ENCODE results near the gene PC. TPM values are rescaled to one million over a fixed set of nuclear protein-coding genes. Genes with fewer than 3 reads are reported as not detected.

PC gene
- total and polyA plus RNA-seq, 9 of the 15 experiments (the other 6 are each of a cell fraction or from before 2014, with no cell fraction given): 0.94 to 38.0 (median 8.7) TPM

DNA sequence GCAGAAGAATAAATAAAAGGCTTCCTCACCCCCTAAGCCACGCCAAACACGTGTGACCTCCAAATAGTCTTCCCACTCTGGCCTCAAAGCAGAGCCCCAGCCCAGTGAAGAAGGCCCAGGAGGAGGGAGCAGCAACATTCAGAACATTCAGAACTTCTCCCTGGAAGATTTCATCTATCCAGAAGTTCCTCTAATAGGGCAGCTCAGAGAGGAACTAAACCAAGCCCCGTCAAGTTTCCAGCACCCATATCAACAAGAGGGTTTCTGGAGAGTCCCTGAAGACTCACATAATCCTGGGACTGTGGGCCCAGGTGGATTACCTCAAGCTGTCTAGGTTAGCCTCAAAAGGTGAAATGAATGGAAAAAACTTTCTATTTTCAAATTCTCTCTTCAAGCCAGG lies 39.4 kb downstream of the PC start:
- peak overlapping the region; percentile 29; the same call in 1 of the 2 replicates for H2AFZ ChIP-seq (ENCODE audit: low read depth, low read length)
- peaks cover 11% of the 10 kb centered on the region; the same call in 1 of the 3 replicates for H3K79me2 ChIP-seq (ENCODE audit: control insufficient read depth, insufficient read depth, low read length)
- no peaks in the 10 kb centered on the region for H3K9me1 ChIP-seq (ENCODE audit: control insufficient read depth, insufficient read depth, low read length)
- in situ Hi-C loops (cut with MboI): no loop called here
- H3K4me1 ChIP-seq (replicated peaks in 1 of 2; ENCODE audit: control insufficient read depth in 2 of 2, insufficient read depth in 2 of 2, low read length in 2 of 2): peaks cover 18 to 34% of the 10 kb centered on the region in 2 experiments
- BruUV-seq (replicated peaks): no TSS peak
- H3K4me2 ChIP-seq (ENCODE audit: insufficient read depth, low read length): no peak overlapping the region
- H3K27ac ChIP-seq (ENCODE audit: extremely low read depth, low read depth, low read length): 0 out of 3 replicates have a peak overlapping the region, but pooled peaks have one; percentile 0
- ChIA-PET CTCF (ENCODE audit: low intra/inter-chr PET ratio) (no interaction called here), POLR2A (interaction anchor here (0.6 to 1.8 kb wide), 2 partner anchors 16 to 181 kb away, joined by 3 to 4 read pairs; no protein-coding TSS in a partner anchor)
- no peaks in the 10 kb centered on the region for H3K27me3 ChIP-seq (ENCODE audit: control insufficient read depth in 2 of 2, insufficient read depth in 2 of 2, low read length in 2 of 2)
- intact Hi-C loops (cut with micrococcal nuclease): no loop called here
- DNase-seq (ENCODE audit: extremely low read depth in 1 of 4, low spot score in 3 of 4) (no peak), FAIRE-seq (no peak), ATAC-seq (no peak)
- no peaks in the 10 kb centered on the region; the same call in 2 of the 3 replicates for H3K36me3 ChIP-seq (ENCODE audit: control insufficient read depth, insufficient read depth, low read length)
- peak overlapping the region in 1 of 2 experiments; percentile 24; a peak in 1 of 4 replicates for H3K9ac ChIP-seq (ENCODE audit: insufficient read depth in 1 of 2, low read depth in 2 of 2, low read length in 2 of 2)
- H3K4me3 ChIP-seq: no peak overlapping the region
- TF ChIP-seq RAD21 (CRISPR knock-in tag; conservative IDR thresholded peaks at IDR 0.05 in 1 of 2, IDR thresholded peaks at IDR 0.05 in 1 of 2) (no peak), SPI1 (IDR thresholded peaks at IDR 0.05; ENCODE audit: borderline replicate concordance, low read depth, low read length) (peak; percentile 67; the same call in 1 of the 2 replicates), L3MBTL2 (IDR thresholded peaks at IDR 0.05) (0 out of 2 replicates have a peak, but pooled peaks have one; percentile 23)
- H4K20me1 ChIP-seq (replicated peaks; ENCODE audit: control insufficient read depth, insufficient read depth, low read length): no peaks in the 10 kb centered on the region
- H3K9me3 ChIP-seq (replicated peaks; ENCODE audit: control insufficient read depth, insufficient read depth, low read depth, low read length): no peaks in the 10 kb centered on the region
- 24% methylated on average over 3 of the region's 3 CpGs for WGBS (ENCODE audit: insufficient coverage, low coverage, missing lambda C conversion rate)

GRCh38 chr11:66915866-66916265 lies 42.3 kb downstream of the PC start:
- FAIRE-seq: no peak
- Histone ChIP-seq H3K4me2 (ENCODE audit: insufficient read depth, low read length) (no peak overlapping the region), H3K79me2 (ENCODE audit: control insufficient read depth, insufficient read depth, low read length) (peaks cover 7% of the 10 kb centered on the region; the same call in 1 of the 3 replicates), H4K20me1 (replicated peaks; ENCODE audit: control insufficient read depth, insufficient read depth, low read length) (no peaks in the 10 kb centered on the region; the same call in 1 of the 2 replicates), H3K4me3 (no peak overlapping the region), H3K4me1 (replicated peaks in 1 of 2; ENCODE audit: control insufficient read depth in 2 of 2, insufficient read depth in 2 of 2, low read length in 2 of 2) (peaks cover 13 to 21% of the 10 kb centered on the region in 2 experiments), H2AFZ (ENCODE audit: low read depth, low read length) (peak overlapping the region; percentile 80; the same call in 1 of the 2 replicates), H3K36me3 (ENCODE audit: control insufficient read depth, insufficient read depth, low read length) (no peaks in the 10 kb centered on the region; the same call in 2 of the 3 replicates), H3K27me3 (ENCODE audit: control insufficient read depth in 2 of 2, insufficient read depth in 2 of 2, low read length in 2 of 2) (no peaks in the 10 kb centered on the region), H3K9me1 (ENCODE audit: control insufficient read depth, insufficient read depth, low read length) (peaks cover 2% of the 10 kb centered on the region), H3K9me3 (replicated peaks; ENCODE audit: control insufficient read depth, insufficient read depth, low read depth, low read length) (no peaks in the 10 kb centered on the region), H3K9ac (ENCODE audit: insufficient read depth in 1 of 2, low read depth in 2 of 2, low read length in 2 of 2) (peak overlapping the region in 1 of 2 experiments; percentile 85; a peak in 2 of 4 replicates), H3K27ac (ENCODE audit: extremely low read depth, low read depth, low read length) (no peak overlapping the region)
- ATAC-seq: no peak
- ChIA-PET POLR2A (interaction anchor here (0.7 to 1.2 kb wide), 4 partner anchors 11 to 62 kb away, joined by 3 to 4 read pairs (median 3); partner anchors contain the start of gene PC), CTCF (ENCODE audit: low intra/inter-chr PET ratio) (no interaction called here)
- intact Hi-C loops (cut with micrococcal nuclease) (no loop called here), in situ Hi-C loops (cut with MboI) (no loop called here)
- DNase-seq (ENCODE audit: extremely low read depth in 1 of 4, low spot score in 3 of 4): no peak
- no TSS peak for BruUV-seq (replicated peaks)
- WGBS (ENCODE audit: insufficient coverage, low coverage, missing lambda C conversion rate): 74% methylated on average over 7 of the region's 7 CpGs
- TF ChIP-seq HCFC1 (IDR thresholded peaks at IDR 0.05; ENCODE audit: low read depth, low read length) (no peak), KDM2B (CRISPR knock-in tag; IDR thresholded peaks at IDR 0.05) (no peak), ARID1B (IDR thresholded peaks at IDR 0.05) (no peak), RAD51 (IDR thresholded peaks at IDR 0.05; ENCODE audit: borderline replicate concordance, low read depth) (no peak), CBFB (CRISPR knock-in tag; IDR thresholded peaks at IDR 0.05) (no peak), HOXB6 (CRISPR knock-in tag; IDR thresholded peaks at IDR 0.05; ENCODE audit: borderline replicate concordance) (no peak), ZNF586 (CRISPR knock-in tag; conservative IDR thresholded peaks at IDR 0.05) (no peak), BRF2 (IDR thresholded peaks at IDR 0.05; ENCODE audit: borderline replicate concordance, insufficient read depth, insufficient read length) (no peak), HMG20A (CRISPR knock-in tag; conservative IDR thresholded peaks at IDR 0.05) (no peak), ZNF324 (CRISPR knock-in tag; IDR thresholded peaks at IDR 0.05) (no peak), POU5F1 (IDR thresholded peaks at IDR 0.05; ENCODE audit: borderline replicate concordance, low read depth, low read length, partially characterized antibody) (no peak), SREBF1 (IDR thresholded peaks at IDR 0.05; ENCODE audit: borderline replicate concordance, low read depth, low read length) (no peak), ZNF778 (CRISPR knock-in tag; IDR thresholded peaks at IDR 0.05) (no peak)
